HG03097 (cell line): ENCODE data around the gene PTPRA.
"Not testable (repeated sequence)": the region's sequence is repeated elsewhere in the genome, so short reads cannot be mapped to it uniquely, and the experiment has no call there.

Experiments
- ATAC-seq: cut with Tn5 transposase; IDR thresholded peaks from one replicate; pipeline ENCODE4 v1.9.1; 2021; ENCODE audit not compliant: unreplicated experiment, low FRiP score

Gene PTPRA

GRCh38 chr20:3040086-3040485 is 166.8 kb downstream of the PTPRA start:
- no peak for ATAC-seq

- ATAC-seq, result no peak
Observed at GRCh38 chr20:3041854-3042409, 168.7 kb downstream of the PTPRA start.

- ATAC-seq, result no peak
Observed at GRCh38 chr20:3042625-3043024, 169.3 kb downstream of the PTPRA start.

GRCh38 chr20:3043322-3043721 is 170.0 kb downstream of the PTPRA start, which contains the start of gene GNRH2:
TSS of gene GNRH2 (plus strand) at chr20:3043622. CDS start at chr20:3044415, 793 bp downstream.
- ATAC-seq, result no peak

GRCh38 chr20:3044336-3044965 is 171.2 kb downstream of the PTPRA start:
- ATAC-seq, result no peak

- peak; percentile 28 for ATAC-seq
Observed at GRCh38 chr20:3045042-3045815, 171.9 kb downstream of the PTPRA start.

DNA sequence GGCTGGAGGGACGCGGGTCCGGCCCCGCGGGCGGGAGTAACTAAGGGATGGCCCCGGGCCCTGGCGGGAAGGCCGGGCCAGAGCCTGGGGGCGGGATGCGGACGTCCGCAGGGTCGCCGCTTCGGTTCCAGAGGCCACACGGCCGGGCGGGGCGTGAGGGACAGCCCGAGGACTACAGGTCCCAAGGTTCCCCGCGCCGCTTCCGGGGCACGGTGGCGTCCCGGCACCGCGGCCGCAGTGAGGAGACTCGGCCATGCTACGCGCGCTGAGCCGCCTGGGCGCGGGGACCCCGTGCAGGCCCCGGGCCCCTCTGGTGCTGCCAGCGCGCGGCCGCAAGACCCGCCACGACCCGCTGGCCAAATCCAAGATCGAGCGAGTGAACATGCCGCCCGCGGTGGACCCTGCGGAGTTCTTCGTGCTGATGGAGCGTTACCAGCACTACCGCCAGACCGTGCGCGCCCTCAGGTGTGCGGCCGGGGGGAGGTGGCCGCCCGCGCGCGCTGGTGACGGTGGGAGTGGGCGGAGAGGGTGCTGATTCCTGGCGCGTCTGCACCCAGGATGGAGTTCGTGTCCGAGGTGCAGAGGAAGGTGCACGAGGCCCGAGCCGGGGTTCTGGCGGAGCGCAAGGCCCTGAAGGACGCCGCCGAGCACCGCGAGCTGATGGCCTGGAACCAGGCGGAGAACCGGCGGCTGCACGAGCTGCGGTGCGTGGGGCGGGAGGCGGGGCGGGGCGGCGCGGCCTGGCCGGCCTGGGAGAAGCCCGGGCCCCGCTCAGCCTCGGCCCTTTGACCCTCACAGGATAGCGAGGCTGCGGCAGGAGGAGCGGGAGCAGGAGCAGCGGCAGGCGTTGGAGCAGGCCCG is 172.8 kb downstream of the PTPRA start, which contains the start of gene MRPS26:
Gene MRPS26, plus strand, starts transcription at position 237 of the 861 bp plus-strand sequence. Its CDS starts 17 bp downstream, at position 254.
- peak; percentile 77 for ATAC-seq

GRCh38 chr20:3046677-3047462 is 173.6 kb downstream of the PTPRA start:
- ATAC-seq, result no peak

DNA sequence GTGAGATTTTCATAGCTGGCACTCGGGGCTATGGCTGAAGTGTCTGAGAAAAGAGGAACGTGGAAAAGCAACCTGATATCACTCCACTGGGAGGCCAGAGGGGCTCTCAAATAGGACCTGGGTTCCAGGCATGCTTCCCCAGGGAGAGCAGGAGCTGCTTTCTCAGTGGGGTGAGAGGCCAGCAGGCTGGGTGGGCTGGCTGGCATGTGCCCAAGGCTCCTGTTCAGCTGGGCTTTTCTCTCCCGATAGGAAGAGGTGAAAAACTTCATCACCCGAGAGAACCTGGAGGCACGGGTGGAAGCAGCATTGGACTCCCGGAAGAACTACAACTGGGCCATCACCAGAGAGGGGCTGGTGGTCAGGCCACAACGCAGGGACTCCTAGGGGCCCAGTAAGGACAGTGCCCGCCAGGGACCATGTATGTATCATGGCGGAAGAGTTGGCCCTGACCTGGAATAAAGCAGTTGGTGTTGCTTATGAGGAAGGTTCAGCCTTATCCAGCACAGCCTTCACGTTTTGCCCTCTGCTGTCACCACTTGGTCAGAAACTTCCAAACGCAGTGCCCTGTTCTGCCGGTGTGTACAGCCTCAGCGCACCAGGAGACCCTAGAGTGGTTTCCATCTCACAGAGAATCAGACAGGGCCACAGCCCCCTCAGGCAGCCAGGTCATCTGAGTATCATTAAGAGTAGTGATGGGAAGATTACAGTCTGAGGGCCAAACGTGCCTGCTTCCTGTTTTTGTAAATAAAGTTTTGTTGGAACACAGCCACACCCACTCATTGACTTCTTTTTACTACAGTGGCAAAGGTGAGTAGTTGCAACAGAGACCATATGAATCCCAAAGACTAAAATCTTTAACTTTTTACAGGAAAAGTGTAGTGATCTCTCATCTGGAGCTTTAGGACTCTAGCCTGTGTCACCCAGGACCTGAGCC is 174.5 kb downstream of the PTPRA start:
- no peak for ATAC-seq

DNA sequence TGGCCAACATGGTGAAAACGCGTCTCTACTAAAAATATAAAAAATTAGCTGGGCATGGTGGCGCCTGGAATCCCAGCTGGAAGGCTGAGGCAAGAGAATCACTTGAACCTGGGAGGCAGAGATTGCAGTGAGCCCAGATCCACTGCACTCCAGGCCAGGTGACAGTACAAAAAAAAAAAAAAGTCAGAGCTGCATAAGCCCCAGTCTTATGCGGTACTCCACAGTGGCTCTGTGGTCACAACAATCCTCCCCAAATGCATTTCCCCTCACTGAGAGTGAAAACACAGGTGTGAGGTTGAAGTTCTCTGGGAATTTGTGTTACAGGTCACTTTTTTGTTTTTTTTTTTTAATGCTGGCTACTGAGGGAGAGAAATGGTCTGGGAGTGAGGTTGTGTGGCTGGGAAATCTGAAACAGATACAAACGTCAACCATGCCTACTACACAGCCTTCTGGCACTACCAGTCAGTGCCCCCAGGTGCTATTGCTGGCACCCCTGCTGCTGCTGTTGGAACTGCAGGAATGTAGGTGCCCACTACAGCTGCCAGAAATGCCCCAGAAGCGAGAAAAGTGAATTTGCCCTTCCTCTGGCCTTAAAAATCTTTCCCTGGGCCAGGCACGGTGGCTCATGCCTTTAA is 178.2 kb downstream of the PTPRA start:
- ATAC-seq, result no peak

- ATAC-seq, result no peak
Observed at GRCh38 chr20:3059489-3059888, 186.2 kb downstream of the PTPRA start.

GRCh38 chr20:3064119-3064518 is 190.8 kb downstream of the PTPRA start:
- not testable (repeated sequence) for ATAC-seq

- no peak for ATAC-seq
Observed at GRCh38 chr20:3067139-3068014, 194.1 kb downstream of the PTPRA start.

GRCh38 chr20:3068075-3068474 is 194.8 kb downstream of the PTPRA start:
- ATAC-seq, result no peak

- no peak for ATAC-seq
Observed at GRCh38 chr20:3068986-3069900, 196.0 kb downstream of the PTPRA start.

DNA sequence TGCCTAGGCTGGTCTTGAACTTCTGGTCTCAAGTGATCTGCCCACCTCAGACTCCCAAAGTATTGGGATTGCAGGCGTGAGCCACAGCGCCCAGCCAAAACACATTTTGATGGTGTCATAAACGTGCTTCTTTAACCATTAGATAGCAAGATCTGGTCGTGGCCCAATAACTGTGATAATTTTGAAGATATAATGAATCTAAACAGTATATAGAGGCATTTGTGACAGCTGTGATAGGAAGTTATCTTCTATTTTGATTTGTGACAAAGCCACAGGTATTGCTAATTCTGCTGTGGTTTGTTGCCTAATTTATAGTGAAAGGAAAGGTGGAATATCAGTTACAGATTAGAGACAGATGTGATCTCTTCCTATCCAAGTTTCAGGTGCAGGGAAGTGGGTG is 197.4 kb downstream of the PTPRA start:
- no peak for ATAC-seq

DNA sequence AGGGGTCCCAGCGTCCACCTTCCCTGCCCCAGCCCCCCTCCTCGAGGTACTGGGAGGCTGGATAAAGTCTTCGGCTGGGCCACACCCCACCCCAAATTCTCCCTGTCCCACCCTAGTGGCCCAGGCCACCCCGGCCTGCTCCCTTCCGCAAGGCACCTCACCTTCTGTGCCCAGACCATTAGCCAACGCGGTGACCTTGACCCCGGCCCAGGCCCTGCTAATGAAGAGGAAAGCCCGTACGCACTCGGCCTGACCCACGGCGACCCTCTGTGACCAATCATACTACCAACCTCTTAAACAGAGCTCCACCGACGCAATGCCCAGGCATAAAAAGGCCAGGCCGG is 198.0 kb downstream of the PTPRA start:
- no peak for ATAC-seq
